ENCODE results near the gene MKRN2. TPM values are rescaled to one million over a fixed set of nuclear protein-coding genes. Genes with fewer than 3 reads are reported as not detected.

Gene MKRN2
- total RNA-seq, 4 donors from 2014 or later, result 37.8 to 53.6 (median 40.7) TPM

DNA sequence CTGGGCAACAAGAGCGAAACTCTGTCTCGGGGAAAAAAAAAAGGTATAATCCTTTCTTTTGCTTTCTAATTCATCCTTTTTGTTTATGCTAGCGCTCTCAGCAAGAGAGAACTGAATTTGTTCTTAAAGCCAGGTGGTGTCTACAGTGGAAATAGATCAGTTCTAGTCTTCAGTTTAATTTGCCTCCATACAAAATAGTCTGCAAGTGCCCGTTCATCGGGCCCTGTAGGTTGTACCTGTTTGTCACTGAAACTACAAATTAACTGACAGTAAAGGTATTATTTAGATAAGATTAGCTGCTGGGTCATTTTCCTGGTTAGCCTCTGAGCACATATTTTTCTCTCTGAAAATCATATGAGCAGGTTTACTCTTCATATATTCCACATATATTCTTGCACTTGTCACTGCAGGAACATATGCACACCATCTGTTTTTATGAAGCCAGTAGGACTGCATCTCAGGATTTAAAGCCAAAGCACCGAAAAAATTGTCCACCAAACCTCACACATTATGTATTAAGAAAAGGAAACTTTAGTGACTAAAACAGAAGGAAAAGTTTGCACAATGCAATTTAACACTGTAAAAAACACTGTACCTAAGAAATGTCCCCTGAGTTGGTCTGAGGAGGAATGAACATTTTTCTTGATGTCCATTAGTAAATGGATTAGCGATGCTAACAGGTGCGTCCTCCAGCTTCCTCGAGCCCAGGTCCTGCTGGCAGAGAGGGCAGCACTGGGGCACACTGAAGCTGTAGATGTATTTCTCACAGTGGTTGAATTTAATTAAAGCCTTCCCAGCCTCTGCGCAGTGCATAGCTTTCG is 12.0 kb upstream of the MKRN2 start:
- no peak for DNase-seq
- intact Hi-C loops (cut with DNase I), result loop anchor here (10.0 kb wide), 1 partner anchor 180 kb away; no protein-coding TSS in a partner anchor
- TF ChIP-seq, protein P1, sequence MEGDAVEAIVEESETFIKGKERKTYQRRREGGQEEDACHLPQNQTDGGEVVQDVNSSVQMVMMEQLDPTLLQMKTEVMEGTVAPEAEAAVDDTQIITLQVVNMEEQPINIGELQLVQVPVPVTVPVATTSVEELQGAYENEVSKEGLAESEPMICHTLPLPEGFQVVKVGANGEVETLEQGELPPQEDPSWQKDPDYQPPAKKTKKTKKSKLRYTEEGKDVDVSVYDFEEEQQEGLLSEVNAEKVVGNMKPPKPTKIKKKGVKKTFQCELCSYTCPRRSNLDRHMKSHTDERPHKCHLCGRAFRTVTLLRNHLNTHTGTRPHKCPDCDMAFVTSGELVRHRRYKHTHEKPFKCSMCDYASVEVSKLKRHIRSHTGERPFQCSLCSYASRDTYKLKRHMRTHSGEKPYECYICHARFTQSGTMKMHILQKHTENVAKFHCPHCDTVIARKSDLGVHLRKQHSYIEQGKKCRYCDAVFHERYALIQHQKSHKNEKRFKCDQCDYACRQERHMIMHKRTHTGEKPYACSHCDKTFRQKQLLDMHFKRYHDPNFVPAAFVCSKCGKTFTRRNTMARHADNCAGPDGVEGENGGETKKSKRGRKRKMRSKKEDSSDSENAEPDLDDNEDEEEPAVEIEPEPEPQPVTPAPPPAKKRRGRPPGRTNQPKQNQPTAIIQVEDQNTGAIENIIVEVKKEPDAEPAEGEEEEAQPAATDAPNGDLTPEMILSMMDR (IDR thresholded peaks at IDR 0.05), result no peak
- no peak for TF ChIP-seq POLR2A (IDR thresholded peaks at IDR 0.05)
- H3K4me1 ChIP-seq, result no peaks in the 10 kb centered on the region
- H3K27ac ChIP-seq, result no peak overlapping the region
- H3K9me3 ChIP-seq, result no peaks in the 10 kb centered on the region
- 57 to 72% methylated on average over 11 of the region's 11 CpGs for WGBS, 2 donors
- H3K36me3 ChIP-seq, result no peaks in the 10 kb centered on the region
- H3K27me3 ChIP-seq, result no peaks in the 10 kb centered on the region
- H3K4me3 ChIP-seq (replicated peaks in 1 of 3), result no peak overlapping the region

GRCh38 chr3:12545473-12545791 is 11.5 kb upstream of the MKRN2 start, which contains the start of gene MKRN2OS:
MKRN2OS (minus strand) TSS chr3:12545499; CDS start chr3:12545464, 35 bp downstream.
- H3K27ac ChIP-seq, result no peak within 1 kb of the TSS
- H3K27me3 ChIP-seq, result no peaks in the 10 kb centered on the region
- no peaks in the 10 kb centered on the region for H3K4me1 ChIP-seq
- intact Hi-C loops (cut with DNase I), result loop anchor here (10.0 kb wide), 1 partner anchor 179 kb away; no protein-coding TSS in a partner anchor
- no peaks in the 10 kb centered on the region for H3K9me3 ChIP-seq
- H3K36me3 ChIP-seq, result no peaks in the 10 kb centered on the region
- no peak within 1 kb of the TSS for H3K4me3 ChIP-seq (replicated peaks in 1 of 3)
- DNase-seq, result no peak
- no peak for TF ChIP-seq POLR2A (IDR thresholded peaks at IDR 0.05)
- TF ChIP-seq, protein P1 (IDR thresholded peaks at IDR 0.05), result no peak
- 21 to 58% methylated on average over 4 of the region's 4 CpGs for WGBS, 2 donors

DNA sequence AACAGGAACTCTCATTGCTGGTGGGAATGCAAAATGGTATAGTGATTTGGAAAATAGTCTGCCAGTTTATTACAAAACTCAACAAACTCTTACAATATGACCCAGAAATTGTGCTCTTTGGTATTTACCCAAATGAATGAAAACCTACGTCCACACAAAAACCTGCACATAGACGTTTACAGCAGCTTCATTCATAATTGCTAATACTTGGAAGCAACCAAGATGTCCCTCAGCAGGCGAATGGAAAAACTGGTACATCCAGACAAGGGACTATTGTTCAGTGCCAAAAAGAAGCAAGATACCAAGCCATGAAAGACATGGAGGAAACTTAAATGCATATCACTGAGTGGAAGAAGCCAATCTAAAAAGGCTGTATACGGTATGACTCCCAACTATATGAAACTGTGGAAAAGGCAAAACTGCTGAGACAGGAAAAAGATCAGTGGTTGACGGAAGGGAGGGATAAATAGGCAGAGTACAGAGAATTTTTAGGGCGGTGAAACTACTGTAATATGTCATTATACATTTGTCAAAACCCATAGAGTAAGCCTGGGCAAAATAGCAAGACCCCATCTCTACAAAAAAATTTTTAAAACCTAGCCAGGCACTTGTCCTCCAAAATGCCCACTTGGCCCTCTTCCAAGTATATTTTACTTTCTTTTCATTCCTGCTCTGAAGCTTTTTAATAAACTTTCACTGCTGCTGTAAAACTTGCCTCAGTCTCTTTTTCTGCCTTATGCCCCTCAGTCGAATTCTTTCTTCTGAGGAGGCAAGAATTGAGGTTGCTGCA is 6.7 kb upstream of the MKRN2 start:
- DNase-seq, result no peak
- H3K27ac ChIP-seq, result no peak overlapping the region
- no peak overlapping the region for H3K4me3 ChIP-seq (replicated peaks in 1 of 3)
- 75 to 78% methylated on average over 7 of the region's 7 CpGs for WGBS, 2 donors
- no peak for TF ChIP-seq POLR2A (IDR thresholded peaks at IDR 0.05)
- TF ChIP-seq, protein P1 (IDR thresholded peaks at IDR 0.05), result no peak
- peaks cover 0 to 7% of the 10 kb centered on the region in 2 donors for H3K4me1 ChIP-seq
- H3K9me3 ChIP-seq, result no peaks in the 10 kb centered on the region
- intact Hi-C loops (cut with DNase I), result loop anchor here (10.0 kb wide), 1 partner anchor 175 kb away; no protein-coding TSS in a partner anchor
- H3K27me3 ChIP-seq, result peaks cover 4% of the 10 kb centered on the region
- H3K36me3 ChIP-seq, result no peaks in the 10 kb centered on the region

GRCh38 chr3:12553921-12554391 is 2.9 kb upstream of the MKRN2 start:
- Histone ChIP-seq H3K4me1 (peaks cover 14 to 26% of the 10 kb centered on the region in 2 donors), H3K4me3 (replicated peaks in 1 of 3) (peak overlapping the region in 2 of 3 donors; percentile 0 to 20), H3K27me3 (peaks cover 4% of the 10 kb centered on the region), H3K36me3 (no peaks in the 10 kb centered on the region), H3K27ac (no peak overlapping the region), H3K9me3 (no peaks in the 10 kb centered on the region)
- intact Hi-C loops (cut with DNase I), result no loop called here
- TF ChIP-seq, protein P1 (IDR thresholded peaks at IDR 0.05), result no peak
- TF ChIP-seq POLR2A (IDR thresholded peaks at IDR 0.05), result no peak
- WGBS, 2 donors, result 8 to 13% methylated on average over 26 of the region's 26 CpGs
- peak in 1 of 2 donors; percentile 15 for DNase-seq

Measured in thyroid gland (tissue), 4 donors.